Peyer's patch (tissue), 4 donors: ENCODE data around the gene CLSTN1.

Experiments used
- POLR2A ChIP-seq, 2 donors: fragments of 450-650 bp; IDR thresholded peaks; one replicate each; pipeline ENCODE4 v1.5.1; 2017; ENCODE audit warnings: antibody characterized with exemption in 2 of 2, mild to moderate bottlenecking in 2 of 2, moderate library complexity in 2 of 2
- TF ChIP-seq, protein P1 (sequence below), 6 experiments: fragments of 450-650 bp in 4 of 6; fragments of 200-600 bp in 2 of 6; sonication (generic) in 1 of 6; IDR thresholded peaks; one replicate each; pipeline ENCODE4 v1.5.1; 2017 to 2019; ENCODE audit warnings: antibody characterized with exemption in 6 of 6, mild to moderate bottlenecking in 3 of 6, moderate library complexity in 1 of 6

GRCh38 chr1:9826616-9827015, 2.9 kb upstream of the CLSTN1 start:
- TF ChIP-seq, protein P1, sequence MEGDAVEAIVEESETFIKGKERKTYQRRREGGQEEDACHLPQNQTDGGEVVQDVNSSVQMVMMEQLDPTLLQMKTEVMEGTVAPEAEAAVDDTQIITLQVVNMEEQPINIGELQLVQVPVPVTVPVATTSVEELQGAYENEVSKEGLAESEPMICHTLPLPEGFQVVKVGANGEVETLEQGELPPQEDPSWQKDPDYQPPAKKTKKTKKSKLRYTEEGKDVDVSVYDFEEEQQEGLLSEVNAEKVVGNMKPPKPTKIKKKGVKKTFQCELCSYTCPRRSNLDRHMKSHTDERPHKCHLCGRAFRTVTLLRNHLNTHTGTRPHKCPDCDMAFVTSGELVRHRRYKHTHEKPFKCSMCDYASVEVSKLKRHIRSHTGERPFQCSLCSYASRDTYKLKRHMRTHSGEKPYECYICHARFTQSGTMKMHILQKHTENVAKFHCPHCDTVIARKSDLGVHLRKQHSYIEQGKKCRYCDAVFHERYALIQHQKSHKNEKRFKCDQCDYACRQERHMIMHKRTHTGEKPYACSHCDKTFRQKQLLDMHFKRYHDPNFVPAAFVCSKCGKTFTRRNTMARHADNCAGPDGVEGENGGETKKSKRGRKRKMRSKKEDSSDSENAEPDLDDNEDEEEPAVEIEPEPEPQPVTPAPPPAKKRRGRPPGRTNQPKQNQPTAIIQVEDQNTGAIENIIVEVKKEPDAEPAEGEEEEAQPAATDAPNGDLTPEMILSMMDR (IDR thresholded peaks at IDR 0.05) = no peak
- no peak for TF ChIP-seq POLR2A (IDR thresholded peaks at IDR 0.05)
